Limb (tissue), 2 donors: ENCODE data around the gene IL5RA.

Experiments
- DNase-seq, 2 donors: peaks; one replicate each; pipeline ENCODE4 v3.0.0-alpha.2; 2016; ENCODE audit errors: extremely low spot score in 2 of 2

The IL5RA gene

DNA sequence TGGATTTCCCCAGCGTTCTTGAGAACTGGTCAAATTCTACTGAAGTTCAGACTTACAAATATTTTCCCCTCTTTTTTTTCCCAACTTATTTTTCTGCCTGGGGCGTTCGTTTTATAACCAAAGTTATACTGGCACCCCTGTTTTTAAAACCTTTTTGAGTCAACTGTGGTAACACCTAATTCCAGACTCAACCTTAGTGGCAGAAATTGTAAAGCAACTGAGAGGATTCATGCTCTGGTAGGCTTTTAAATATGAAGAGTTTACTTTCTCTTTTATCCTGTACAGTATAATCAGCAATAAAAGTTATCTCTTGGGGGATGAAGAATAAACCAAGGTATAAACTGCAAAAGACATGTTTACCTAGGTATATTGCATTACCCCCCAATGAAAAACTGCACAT, 2.3 kb downstream of the IL5RA start:
- no peak for DNase-seq

DNA sequence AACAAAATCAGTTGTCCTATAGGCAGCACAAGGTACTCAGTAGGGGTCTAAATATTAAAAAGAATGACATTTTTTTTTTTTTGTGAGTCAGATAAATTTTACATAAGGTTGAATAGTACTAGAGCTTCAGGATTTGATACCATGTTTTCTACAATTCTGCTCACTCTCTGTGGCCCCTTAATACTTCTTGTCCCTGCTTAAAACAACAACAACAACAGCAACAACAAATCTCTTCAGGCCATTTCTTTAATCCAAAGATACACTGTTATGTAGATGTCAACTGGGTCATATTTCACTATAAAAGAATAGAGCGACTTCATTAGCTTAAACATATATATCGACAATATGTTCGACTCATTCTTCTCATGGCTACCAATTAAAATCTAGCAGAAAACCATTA, 3.0 kb downstream of the IL5RA start:
- no peak for DNase-seq

DNA sequence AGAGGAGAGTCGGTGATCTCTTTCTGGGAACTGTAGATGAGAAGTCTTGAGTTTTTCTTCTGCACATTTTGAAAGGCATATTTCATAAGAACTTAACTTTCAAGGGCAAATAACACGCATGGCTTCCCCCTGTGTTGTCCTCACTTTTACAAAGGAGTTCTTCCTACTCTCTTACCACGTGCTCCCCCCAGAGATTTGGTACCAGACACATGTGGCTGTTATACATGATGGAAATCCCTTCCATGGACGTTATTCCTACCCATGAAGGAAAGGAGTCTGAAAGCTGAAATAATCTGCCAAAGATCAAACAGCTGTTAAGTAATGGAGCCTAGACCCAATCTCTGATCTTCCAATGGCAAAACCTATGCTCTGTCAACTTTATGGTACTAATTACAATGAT, 4.4 kb downstream of the IL5RA start:
- DNase-seq, result no peak

DNA sequence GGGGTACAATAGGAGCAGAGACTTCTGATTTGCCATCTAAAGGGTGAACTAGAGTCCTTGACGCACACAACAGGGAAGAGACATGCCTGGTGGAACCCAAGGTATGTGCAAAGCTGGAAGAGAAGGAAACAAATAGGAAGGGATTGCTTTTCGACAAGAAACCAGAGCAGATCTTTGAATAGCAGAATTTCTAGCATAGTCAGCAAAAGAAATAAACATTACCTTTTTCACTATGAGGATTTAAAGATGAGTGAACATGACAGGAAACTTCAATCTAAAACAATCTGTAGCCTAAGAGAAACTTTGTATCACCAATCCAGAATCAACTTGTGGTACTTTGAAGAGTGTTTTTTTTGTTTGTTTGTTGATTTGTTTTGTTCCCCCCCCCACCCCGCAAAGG, 4.9 kb downstream of the IL5RA start:
- DNase-seq, result no peak

DNA sequence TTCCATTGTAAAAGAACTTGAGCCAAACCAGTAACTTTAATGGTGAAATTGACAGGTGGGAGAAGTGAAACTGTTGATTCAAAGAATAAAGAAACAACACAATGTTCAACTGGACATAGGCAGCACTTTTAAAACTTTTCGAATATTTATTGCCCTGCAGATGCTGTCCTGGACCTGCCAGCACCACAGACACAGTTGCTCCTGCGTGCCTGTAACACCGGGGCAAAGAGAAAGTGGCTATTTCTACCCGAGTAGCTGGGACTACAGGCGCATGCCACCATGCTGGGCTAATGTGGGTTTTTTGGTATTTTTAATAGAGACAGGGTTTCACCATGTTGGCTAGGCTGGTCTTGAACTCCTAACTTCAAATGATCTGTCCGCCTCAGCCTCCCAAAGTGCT, 7.4 kb downstream of the IL5RA start:
- no peak for DNase-seq

DNA sequence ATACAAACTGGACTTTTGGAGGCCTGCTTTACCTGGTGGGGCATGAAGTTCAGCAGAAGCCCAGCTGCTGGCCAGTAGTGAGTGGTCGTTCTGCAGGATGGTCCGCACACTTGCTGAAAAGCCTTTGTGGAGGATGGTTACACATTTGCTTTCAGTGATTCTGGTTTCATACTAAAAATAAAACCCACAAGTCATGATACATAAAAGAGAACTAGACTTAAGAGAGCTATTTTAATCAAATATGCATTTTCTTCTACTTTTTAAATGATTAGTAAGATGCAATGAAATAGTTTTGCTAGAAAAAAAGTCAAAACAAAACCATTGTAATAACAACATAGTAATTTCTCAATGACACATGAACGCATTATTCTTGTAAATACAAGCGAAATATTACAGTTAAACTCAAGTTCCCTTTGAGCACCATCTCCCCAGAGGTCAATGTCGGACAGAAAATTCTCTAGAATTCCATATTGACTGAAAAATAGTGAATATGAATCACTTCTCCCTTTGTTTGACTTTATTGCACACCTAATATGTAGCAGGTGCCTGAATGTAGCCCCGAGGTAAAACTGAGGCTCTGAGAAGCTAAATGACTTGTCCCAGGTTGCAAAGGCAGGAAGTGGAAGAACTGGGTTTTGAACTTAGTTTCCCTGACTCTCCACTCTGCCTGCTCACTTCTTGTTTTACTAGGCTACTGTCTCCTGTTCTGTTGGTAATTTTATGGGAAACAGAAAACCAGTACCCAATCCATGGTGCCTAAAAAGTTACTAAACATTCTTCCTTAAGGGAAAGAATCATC, 8.3 kb downstream of the IL5RA start:
- no peak for DNase-seq

DNA sequence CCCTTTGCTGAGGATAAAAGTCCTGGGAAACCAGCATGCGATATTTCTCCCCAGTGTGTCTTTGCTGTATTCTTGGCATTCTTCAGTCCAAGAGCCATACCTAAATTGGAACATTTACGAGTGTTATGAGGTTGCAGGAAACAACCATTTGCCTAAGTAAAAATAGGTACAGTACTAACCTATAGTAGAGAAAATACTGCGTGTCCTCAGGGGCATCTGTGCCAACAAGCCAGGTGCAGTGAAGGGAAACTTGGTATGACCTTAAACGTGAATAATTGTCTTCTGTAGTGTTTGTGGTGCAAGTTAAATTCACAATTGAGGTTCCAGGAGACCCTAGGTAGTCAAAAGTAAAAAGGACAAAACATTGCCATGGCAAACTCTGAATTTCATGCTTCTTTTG, 12.2 kb downstream of the IL5RA start:
- DNase-seq, result no peak

DNA sequence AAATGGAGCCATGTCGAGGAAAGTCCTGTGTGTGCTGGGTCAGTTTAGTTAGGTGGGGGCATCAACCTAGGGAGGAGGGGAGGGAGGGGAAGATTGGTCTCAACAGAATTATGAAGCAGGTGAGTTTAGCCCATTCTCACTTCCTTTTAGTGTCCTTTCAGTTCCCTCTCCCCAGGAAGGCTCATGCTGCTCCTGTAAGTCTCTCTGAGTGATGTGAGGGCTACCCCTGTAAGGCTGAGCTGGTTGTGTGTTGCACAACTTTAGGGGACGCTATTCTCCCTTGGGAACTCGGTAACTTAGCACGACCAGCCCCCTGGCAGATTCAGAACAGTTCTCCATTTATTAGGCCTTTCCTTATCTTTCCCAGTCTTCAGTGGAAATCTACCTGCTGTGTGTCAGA, 21.2 kb downstream of the IL5RA start:
- no peak for DNase-seq

DNA sequence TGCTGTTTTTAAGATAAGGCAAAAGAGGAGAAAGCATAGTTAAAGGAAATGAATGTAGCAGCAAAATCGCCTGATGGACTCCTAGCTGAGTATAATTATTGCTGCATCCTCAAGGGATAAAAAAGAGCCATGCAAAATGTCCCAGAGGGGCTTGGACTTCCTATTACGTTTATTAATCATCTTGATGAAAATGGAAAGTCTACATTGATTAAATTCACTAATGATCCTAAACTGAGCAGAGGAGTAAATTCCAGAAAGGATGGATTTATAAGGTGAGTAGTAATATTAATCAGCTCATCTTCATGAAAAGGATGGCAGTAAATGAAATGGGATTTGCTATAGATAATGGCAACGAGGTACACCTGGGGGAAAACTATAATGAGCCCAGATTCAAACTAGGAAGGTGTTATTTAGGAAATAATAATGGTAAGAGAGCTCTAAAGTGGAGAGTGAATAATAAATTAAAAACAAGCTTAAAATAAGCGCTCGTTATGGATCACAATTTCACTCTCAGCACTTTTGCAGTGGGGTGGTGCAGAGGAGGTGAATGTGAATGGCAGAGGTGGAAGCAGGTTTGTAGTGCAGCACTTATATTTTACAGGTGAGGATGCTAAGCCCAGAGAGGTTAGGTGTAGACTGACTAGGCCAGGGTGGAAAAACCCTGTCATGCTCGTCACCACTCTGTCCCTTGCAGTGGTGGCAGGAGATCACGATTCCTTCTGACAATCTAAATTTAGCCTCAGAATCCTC, 22.3 kb downstream of the IL5RA start:
- DNase-seq, result no peak

DNA sequence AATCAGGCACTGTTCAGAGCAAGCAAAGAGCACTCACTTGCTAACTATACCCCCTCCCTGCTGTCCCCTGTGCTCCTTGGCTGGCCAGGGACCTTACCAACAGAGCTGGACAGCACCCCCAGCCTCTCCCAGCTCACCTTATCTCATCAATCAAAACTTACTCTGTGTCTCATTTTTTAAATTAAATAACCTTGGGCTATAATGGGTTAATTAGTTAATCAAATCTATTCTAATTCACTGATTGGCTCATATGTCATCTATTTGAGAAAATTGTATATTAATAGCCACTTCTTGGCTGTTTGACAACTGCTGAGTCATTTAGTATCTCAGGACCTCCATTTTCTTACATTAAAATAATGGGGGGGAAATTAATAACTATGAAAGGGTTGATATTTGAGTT, 22.9 kb downstream of the IL5RA start:
- no peak for DNase-seq

DNA sequence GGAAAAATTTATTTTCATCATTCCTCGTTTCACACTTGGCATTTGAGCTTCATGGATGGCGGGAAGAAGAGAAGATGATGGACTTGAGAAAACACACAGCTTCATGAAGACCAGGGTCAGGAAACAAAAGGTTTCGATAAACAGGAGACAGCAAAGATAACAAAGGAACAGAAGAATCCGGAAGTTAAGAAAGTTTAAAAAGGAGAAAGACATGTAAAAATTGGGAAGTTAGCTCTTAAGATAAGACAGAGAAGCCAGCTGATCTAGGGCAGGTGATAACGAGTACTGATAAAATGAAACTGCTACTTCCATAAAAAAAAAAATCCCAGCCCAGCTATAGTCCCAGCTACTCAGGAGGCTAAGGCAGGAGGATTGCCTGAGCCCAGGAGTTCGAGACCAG, 23.9 kb downstream of the IL5RA start:
- DNase-seq, result no peak

DNA sequence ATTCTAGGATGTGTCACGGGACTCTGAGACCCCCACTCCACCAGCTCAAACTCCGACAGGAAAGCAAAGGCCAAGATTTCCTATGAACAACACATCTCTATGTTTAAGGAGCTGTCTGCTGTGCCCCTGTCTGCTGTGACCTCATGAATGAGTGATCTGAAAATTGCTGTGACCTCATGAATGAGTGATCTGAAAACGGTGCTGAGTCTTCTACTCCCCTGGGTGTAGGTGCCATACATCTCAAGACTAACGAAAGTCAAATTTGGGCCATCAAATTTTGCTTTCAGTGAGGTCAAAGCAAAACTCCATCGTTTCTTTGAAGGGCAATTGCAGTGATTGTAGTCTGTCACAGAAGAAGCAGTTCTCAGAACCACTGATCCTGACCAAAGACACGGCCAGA, 24.4 kb downstream of the IL5RA start:
- no peak for DNase-seq

DNA sequence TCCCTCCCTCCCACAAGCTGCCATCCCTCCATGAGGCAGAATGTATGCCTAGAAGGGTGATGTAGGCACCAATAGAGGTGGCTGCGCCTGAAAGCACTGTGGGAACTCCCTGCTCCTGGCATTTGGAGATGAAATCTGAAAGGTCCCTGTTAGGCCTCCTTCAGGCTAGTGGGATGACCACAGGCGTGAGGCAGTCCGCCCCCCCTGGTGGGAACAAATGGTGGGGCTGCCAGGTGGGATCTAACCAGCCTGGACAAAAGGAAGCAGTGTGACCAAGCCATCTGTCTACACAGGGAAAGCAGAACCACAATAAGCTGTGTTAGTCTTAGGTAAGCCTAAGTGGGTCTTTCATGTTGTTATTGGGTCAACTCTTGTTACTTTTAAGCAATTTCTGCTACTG, 25.3 kb downstream of the IL5RA start:
- DNase-seq, result no peak

DNA sequence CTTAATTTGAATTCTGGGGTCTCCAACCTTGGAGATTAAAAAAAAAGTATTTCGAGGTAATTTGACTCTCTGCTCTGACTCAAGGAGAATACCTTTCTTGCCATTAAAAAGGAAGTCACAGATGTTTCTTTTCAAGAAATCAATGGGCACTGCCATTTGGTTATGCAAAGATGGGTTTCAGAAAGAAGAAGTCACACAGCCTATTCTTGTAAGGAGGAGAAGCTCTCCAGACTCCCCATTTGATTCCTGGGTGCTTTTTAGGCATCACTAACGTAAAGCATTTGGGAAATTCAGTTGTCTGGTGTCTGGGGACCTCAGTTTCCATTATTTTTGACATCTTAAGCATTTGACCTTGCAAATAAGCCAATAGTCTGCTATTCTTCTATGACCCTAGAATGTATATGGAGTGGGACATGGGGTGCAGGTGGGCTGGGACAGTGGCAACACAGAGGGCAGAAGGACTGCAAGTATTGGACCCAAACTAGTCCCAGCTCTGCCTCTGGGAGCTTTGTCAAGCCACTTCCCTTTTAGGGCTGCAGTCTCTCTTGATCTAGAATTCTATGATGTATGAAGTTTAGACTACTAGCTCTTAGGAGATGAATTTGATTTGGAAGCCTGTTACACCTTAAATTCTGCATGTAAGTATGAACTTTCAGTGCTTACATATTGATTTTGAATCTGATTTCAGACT, 27.8 kb downstream of the IL5RA start:
- DNase-seq, result no peak

DNA sequence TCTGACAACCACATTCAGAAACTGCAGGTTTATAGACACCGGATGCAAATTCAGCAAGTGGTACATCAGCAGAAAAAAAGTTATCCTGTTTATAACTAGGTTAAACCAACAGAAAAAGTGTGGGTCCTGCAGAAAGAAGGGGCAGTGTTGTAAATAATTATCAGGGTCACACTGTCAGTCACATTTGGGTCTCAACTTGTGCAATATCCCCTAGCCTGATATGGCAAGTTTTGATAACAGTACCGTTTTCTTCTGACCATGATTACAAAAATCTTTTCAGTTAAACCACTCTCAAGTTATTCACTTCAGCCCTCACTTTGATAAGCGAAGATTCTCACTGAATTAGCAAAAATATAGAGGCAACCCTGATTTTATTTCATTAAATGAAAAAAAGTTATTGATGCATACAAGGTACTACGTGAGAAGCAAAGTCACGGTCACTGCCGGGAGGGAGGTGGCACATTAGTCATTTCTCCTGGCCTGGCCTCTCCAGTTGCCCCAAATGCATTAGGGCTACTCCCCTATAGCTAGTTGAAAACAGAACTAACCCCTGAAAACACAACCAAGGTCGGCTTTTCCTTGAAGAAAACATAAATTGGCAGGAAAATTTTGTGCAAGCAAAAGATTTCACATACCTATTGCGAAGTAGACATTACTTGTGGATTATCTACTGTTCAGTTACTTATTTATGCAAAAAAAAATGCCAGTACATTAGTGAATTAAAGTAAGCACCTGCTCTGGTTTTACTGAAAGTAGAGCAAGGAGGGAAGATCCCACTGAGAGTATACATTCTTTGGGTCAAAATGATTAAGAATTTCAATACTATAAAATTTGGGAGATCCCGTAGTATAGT, 28.6 kb downstream of the IL5RA start:
- no peak for DNase-seq

DNA sequence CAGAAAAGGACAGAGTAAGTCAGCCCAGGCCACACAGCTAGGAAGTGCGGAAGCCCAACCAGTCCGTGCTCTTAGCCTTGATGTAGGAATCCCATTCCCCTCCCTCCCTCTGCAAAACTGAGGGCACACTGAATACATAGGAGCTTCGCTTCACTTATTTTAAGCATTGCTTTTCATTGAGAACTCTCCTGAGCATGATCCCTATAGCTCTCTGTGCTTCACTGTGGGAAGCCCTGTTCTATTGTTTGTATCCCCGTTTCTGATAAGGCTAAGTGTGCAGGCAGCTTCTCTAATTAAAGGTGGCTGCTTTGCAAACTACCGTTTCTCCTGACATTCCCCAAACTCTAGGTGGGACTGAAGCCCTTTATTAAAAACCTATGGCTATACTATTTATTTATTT, 29.9 kb downstream of the IL5RA start:
- no peak for DNase-seq

DNA sequence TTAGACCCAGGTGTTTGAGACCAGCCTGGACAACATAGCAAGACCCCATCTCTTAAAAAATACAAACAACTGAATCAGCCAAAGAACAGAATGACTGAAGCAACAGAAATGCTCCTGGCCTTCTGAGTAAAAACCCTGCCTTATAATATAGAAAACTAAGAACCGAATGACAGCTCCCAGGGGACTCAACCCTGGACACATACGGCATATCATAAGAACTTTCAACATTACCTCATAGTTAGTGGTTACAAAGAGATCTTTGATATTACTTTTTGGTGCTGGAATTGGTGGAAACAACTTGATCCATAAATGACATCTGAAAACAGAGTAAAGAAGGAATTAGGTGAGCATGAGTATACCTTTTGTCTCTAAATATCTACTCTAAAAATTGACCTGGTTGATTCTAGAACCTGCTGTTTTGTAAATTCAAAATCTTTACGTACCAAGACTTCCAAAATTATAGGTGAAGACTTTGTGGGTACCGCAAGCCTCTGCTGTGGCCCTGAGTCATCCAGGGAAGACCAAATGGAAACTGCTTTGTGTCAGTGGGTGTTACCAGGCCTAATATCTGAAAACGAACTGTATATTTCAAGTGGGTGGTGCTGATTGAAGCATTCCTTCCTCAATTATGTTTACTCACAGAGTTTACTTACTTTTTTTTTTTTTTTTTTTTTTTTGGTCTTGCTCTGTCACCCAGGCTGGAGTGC, 35.5 kb downstream of the IL5RA start:
- no peak for DNase-seq

DNA sequence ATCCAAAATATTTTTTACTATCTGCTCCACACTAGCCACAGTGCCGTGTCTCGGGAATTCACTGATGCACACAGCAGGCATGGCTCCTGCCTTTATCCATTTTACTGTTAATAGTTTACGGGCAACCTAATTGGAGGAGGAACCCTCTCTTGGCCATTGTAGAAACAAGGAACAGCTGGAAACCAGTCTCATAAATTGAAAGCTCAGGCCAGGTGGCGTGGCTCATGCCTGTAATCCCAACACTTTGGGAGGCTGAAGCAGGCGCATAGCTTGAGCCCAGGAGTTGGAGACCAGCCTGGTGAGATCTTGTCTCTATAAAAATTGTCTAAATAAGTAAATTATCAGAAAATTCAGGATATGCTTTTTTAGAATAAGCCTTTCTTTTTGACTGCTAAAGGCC, 39.0 kb downstream of the IL5RA start:
- DNase-seq, result no peak

DNA sequence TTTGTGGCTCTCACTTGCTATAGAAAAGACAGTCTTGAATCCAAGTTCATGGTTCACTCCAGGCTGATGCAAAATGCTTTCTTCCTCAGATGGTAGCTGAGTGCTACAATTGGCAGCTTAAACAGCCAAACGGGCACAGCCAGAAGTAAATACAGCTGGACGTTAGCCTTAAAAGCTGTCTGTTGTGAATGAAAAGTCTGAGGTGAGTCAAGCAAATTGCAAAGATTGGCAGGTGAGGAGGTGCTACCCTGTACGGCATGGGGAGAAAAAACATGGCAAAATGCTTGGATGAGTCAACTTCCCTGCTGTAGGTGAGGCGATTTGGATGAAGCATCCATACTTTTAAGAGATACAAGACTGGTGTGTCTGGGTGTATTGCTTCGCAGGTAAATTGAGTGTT, 40.5 kb downstream of the IL5RA start:
- no peak for DNase-seq

DNA sequence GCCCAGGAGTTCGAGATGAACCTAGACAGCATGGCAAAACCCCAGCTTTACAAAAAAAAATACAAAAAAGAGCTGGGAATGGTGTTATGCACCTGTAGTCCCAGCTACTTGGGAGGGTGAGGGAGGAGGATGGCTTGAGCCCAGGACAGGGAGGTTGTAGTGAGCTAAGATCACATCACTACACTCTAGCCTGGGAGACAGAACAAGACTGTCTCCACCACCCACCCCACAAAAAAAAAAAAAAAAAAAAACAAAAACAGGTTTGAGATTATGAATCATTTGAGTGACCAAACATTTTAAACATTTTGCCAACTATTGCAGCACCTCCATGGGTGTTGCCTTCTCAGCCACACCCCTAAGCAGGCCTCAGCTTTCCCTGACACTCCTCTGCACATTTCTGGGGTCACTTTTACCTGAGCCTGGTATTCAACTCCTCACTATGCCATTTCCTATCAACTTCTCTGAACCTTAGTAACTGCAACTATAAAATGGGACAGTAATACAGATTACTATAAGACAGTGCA, 41.8 kb downstream of the IL5RA start:
- DNase-seq, result no peak

DNA sequence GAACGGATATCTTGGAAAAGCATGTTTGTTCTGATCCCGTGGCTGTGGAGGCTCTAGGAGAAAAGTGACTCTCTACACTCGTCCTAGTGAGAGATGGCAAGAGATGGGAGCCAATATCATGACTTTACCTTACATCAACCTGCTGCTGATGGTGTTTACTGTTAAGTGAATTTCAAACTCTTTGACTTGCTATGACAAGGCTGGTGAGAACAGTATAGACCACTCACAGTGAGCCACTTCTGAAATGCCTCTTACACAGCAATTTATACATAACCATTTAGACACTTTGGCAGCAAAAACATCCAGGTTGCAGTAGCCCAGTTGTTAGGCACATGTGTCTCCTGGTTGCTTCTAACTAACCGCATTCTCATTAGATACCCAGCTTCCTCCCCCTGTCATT, 43.3 kb downstream of the IL5RA start:
- no peak for DNase-seq
